Stimulated activated CD8-positive, alpha-beta memory T cell treated with anti-CD3 and anti-CD28 coated beads, Interleukin-7, amount 100 ng/mL, for 4 hours (primary cell): ENCODE data around the gene ITGB8.

ENCODE experiments used
- DNase-seq, 2 donors: peaks; one replicate each; pipeline ENCODE4 v3.0.0-alpha.2; 2020; ENCODE audit warnings: low read depth in 2 of 2

The ITGB8 gene

DNA sequence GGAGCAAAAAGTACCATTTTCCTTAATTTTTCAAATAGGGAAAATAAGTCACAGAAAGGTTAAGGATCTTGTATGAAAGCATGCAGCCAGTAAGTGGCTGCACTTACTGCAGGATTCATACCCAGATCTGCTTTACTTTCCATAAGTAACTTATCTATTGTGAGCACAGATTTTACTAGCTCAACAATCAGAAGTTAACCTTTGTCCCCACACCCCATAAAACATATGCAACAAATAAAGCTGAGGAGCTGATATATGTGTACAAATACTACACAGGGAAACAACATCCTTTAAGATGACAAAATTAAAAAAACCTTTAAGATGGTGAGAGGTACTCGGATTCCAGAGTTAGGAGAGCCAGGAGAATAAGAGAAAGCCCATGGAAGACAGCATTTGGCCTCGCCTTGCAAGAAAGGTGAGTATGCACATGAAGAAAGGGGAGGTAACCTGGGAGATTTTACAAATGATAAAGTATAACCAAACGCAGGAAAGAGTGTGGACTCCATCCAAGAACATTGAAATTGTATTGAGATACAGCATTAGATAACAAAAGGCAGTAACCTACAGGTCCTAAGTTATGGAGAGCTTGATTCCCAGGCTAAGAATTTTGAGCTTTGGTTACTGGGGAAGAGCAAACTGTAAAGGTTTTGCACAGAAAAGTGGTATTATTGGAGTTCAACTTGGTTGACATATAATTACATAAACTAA lies 87.1 kb downstream of the ITGB8 start:
- no peak for DNase-seq

DNA sequence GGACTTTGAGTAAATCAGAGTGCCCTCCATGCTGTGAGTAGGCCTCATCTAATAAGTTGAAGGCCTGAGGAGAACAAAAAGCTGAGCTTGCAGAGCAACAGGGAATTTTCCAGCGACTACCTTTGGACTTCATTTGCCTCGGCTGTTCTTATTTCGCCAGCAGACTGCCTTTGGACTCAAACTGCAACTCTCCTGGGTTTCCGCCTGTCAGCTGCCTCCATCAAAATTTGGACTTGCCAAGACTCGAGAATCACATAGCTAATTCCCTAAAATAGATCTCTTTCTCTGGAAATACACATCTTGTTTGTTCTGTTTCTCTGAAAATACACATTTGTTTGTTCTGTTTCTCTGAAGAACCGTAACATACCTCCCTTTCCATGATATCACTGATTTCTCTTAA lies 93.8 kb downstream of the ITGB8 start:
- DNase-seq = no peak

DNA sequence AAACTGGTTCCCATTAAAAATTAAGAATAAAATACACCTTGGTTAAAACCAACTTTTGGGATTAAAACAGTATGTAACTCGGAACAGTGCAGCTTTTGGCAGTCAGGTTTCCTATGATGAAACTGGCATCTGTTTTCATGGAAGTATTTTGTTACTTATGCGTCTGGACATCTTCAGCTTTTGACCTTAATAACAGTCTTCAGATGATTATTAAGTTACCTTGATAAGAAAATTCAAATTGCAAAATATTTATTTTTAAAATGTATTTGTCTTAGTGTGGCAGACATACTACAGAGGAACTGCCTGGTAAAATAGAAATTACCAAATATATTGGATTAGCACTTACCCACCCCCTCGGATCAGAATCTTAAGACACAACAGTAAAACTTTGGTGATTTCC lies 100.0 kb downstream of the ITGB8 start:
- no peak for DNase-seq

DNA sequence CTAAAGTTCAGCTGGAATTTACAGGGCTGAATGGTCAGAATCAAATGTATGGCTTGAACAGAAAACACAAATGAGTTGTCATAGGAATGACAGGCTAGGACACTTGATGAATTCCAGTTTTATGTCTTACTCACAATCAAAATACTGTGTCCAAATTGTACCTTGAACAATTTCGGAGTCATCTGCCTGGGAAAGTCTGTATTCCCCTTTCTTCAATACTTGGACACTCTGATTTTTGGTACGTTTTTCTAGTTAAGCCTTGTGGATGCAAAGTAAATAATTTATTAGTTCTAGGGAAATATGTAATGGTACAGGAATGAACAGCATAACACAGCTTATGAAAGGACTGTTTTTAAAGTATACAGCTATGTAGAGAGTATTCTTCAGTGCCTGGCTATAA lies 100.4 kb downstream of the ITGB8 start:
- DNase-seq = no peak

DNA sequence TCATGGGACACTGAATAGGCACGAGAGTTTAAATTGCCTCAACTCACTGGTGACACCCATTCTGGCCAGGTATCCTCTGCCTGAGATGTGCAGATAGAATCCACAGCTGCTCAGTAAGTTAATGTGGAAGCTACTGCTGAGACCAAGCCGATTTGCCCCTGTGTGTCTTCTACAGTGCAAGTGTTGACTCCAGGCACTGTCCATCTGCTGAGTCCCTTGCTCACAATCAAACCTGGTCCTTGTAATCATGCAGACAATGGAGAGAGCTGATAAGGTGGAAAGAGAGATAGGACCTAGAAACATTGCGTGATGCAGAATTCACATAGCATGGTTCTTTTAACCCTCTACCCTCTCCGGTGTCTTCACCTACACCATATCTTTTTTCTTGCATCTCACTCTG lies 101.4 kb downstream of the ITGB8 start:
- no peak for DNase-seq

DNA sequence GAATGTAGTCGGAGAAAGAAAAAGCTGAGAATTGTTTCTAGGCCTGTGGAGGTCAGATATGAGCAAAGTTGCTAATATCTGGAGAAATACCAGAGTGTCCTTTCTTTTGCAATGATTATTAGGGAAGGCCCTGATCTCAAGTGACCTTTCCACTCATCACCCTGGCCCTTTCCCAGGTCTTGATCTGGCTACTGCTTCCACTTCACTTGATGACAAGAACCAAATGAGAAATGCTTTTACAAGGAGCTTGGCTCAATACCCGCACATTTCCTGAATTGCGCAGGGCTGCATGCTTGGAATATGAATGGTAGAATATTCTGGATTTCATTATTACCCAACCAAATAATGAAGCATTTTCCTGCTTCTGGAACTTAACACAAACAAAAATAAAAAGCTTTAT lies 104.6 kb downstream of the ITGB8 start:
- DNase-seq = no peak

DNA sequence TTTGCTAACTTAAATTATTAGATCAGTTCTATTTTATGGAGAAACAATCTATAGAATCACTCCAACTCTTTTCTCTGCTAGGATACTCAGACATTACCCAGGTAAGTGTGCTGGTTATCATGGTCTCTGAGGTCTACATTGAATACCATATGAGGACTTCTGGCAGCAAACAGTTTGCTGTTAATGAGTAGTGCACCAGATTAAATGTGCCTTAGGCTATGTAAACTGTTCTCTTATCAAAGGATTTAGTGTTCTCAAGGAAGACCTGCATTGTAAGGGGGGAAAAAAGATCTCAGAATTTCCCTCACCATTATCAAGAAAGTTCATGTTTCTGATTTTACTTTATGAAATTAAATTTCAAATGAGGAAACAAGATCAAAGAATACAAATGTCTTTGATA lies 107.5 kb downstream of the ITGB8 start:
- DNase-seq = no peak

DNA sequence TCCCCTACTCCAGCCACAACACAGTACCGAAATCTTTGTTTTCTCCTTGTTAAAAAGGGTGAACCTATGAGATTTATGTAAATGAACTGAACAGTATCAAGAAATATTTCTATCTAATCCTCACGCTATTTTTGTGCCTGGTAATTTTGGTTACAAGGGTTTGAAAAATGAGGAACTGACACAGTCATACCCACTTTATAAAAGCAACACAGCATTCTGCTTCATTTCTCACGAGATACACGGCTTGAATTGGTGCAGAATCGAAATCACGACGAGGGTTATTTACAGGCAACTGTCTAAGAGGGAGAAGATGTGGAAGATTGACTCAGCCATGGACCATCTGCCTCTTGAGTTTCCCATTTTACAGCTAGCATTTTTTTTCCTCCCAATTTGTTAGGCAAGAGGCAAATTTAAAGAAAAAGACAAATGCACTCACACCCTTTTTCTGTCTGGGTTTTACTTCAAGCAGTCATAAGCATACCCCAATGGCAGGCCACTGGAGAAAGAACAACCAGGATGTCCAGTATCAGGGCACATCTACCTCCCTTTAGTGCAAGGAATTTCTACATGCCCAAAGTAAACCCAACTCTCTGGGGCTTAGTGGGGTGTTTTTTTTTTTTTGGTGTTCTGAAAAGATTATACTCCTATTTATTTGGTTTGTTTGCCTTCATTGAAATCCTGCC lies 108.1 kb downstream of the ITGB8 start:
- no peak for DNase-seq

DNA sequence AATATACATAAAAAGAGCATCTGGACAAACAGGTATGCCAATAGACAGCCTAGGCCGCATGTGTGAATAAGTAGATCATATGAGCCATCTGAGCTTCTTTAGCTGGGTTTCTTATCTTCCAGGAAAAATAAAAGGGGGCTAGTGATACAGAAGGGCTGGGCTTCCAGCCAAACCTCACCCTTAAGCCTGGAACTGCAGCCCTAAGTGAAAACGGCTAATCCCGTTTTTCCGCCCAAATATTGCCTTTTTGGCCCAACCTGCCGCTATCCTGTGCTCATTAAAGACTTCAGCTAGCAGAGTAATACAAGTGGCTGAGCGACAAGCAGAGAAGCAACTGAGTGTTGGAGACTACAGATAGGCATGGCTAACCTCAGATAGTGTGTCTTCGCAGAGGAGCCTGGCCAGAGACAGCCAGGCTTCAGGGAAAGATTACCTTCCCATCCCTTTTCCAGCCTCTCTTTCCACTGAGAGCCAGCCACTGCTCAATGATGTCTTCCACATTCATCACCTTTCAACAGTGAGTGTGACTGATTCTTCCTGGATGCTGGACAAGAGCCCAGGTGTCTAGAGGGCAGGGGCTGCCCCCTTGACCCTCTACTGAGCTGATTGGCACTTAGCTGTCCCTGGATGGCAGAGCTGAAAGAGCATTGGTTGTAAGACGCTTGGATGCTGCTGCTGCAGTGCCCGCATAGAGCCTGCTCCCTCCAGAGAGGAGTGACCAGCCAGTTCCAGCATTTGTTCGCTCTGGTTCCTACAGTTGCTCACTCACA lies 108.9 kb downstream of the ITGB8 start:
- no peak for DNase-seq

DNA sequence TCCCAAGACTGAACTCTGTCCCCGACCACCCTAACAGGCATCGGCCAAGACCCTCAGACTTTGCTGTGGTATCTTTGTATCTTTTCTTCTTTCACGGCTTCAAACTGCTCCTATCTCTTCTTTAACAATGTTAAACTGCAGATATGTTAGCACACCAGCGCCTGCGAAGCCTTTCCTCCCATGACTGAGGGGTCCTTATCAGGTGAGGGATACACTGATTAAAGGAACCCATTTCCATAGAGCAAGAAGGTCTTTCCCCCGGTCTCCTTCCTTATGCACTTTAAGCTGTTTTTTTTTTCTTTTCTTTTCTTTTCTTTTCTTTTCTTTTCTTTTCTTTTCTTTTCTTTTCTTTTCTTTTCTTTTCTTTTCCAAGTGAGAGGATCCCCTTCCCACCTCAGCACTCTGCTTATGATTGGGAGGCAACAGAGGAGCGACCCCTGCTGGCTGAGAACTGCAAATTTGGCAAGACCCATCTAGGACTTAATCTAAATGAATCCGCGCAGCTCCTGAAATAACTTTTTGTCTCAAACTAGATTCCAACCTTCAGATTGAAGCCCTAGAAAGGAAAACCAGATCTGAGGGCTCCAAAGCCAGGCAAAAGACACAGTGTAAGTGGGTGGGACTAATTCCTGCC lies 109.9 kb downstream of the ITGB8 start:
- DNase-seq = no peak

DNA sequence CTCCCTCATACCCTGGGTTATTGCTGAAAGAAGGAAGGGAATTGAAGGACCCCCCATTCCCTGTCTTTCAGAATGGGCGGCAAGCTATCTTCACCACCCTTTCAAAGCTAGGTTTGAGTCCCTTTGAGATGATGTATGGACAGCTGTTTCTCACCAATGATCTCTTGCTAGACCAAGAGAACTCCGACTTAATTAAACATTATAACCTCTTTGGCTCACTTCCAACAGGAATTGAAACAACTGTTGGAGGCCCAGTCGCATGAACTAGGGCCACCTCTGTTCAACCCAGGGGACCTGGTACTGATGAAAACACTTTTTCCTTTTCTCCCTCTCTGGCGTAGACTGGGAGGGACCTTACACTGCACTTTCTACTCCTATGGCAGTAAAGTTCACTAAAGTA lies 110.6 kb downstream of the ITGB8 start:
- DNase-seq = no peak

DNA sequence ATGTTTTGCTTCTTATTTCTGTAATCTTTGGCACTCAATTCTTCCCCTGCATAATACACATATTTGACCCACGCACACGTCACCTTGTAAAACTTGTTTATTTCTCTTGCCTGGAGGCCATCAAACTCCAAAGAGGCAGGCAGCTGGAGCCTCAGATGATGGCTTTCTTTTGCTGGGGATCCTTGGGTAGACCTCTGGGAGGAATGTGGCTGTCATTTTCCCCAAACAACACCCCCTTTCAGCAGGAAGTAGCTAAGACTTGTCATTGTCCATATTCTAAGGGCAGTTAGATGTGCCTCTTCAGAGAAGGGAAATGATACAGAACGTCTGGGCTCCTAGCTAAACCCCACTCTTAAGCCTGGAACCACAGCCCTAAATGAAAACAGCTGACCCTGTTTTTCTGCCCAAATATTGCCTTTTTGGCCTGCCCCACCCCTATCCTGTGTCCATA lies 111.3 kb downstream of the ITGB8 start:
- DNase-seq = no peak

DNA sequence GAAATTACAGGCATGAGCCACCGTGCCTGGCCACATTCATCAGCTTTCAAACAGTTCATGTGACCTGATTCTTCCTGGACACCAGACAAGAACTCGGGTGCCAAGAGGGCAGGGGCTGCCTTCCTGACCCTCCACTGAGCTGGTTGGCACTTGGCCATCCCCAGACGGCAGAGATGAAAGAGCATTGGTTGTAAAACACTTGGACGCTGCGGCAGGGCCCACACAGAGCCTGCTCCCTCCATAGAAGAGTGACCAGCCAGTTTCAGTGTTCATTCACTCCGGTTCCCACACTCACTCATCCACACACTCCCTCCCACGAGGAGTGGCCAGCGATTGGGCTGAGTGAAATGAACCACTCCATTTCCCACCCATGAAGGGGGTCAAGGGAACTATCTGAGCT lies 112.3 kb downstream of the ITGB8 start:
- no peak for DNase-seq

DNA sequence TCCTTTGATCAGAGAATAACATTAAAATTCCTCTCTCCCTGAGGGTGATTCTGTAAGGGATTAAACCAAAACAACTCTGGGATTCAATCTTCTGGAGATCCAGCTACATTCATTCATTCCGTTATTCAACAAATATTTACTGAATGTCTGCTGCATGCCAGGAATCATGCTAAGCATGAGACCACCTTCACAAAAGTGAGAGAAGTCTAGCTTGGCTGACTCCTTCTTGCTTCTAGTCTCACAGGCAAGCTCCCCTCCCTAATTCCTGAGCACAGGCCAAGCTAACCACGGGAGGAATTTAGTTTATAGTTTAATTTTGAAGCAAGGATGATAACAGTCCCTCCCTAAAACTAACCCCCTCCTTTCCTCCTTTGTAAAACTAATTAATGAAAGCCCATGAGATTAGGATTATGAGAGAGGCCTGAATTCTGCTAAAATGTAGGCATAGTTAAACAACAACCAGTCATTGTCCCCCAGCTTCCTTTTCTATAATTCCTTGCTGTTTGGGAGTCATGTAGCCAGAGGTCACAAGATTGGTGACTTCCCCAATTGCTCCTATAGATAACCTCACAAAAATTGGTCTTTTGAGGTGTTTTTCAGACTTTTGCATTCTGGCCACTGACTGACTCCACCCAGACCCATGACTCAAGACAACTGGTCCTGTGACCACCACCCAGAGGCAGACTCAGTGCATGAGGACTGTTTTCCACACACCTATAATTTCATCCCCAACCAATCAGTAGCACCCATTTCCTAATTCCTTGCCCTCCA lies 113.5 kb downstream of the ITGB8 start:
- no peak for DNase-seq

DNA sequence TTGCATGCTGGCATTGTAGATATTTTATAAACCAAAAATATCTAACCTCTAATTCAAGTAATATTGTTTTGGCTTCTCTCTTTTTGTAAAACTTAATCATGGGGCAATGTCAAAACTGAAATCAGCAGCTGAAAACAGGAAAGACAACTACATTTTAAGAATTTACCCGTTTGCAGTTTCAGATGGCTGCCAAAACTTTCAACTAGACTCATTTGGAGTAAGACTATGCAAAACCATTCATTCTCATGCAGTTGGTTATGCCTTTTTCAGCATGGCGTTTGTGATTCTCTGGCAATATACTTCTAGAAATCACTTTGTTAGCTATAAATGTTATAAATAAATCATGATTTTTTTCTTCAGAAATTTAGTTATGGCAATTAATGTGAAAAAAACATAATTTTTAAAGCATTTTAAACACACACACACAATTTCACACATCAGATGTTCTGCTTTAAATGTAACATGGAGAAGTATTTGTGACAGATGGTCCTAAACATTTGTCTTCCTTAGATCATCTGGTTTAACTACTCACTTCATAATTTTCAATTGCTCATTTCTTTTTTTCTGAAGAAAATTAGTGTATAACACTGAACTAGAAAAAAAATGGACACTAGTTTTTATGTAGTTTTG lies 116.4 kb downstream of the ITGB8 start:
- no peak for DNase-seq

DNA sequence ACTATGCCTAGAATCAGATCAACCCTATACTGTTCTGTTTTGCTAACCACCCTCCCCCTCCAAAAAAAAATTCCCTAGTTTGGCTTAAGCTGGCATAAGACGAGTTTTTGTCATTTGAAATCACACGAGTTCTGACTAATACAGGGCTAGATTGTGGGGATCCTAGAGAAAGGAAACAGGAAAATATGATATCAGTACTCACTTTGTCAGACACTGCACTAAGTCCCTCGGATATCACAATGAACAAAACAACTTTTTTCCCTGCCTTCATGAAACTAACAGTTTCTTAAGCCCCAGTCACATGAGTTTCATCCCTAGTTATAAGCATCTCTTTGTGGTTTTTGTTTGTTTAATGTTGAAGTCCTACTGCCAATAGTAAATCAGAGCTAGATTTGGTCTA lies 118.5 kb downstream of the ITGB8 start:
- DNase-seq = no peak

DNA sequence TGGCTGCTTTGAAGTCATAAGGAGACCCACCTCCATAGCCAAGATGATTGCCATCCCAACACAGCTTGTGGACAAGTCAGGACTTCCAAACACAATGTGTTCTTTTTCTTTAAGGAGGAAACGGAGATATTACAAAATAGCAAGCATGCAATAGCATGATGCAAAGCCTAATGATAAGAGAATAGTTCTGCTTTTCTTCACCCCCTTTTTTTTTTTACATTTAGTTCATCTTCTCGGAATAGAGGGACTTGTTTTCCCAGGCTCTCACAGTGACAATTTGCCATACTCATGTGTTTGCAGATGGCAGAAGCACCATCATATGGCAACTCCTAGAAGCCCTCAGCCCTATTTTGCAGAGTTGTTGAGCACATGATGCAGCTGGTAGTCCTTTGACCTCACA lies 119.8 kb downstream of the ITGB8 start:
- no peak for DNase-seq

DNA sequence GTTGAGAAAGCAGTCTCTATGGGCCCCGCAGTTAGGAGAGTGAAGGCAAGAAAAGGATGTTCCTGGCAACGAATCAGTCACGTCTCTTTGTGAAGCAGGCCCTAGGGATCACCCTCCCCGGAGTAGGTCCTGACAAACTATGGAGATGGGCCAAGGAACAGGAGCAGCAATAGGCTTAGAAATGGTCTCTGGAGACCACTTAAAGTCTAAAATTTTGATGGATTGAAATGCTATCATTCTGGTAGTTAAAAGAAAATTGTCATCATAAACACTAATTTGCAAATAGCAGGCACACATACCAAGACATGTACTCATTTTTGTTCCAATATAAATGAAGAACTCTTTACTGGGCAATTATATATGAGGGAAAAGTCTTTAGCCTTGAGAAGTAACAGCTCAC lies 123.5 kb downstream of the ITGB8 start:
- DNase-seq = no peak

DNA sequence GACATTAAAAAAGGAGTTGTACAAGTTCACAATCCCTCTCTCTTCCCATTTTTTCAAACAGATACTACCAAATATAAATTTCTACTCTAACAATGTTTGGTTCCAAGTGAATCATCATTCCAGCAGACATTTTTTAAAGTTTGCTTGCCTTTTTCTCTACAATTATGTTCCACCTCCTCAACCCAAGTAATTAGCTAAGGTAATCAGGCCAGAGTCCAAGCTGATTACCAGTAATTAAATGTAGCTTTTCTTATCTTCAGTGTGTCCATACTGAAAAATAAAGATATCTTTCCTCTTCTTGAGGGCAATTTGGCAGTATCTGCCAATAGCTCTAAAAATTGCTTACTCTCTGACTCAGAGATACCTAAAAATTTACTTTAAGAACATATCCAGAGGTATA lies 126.0 kb downstream of the ITGB8 start:
- DNase-seq = no peak

DNA sequence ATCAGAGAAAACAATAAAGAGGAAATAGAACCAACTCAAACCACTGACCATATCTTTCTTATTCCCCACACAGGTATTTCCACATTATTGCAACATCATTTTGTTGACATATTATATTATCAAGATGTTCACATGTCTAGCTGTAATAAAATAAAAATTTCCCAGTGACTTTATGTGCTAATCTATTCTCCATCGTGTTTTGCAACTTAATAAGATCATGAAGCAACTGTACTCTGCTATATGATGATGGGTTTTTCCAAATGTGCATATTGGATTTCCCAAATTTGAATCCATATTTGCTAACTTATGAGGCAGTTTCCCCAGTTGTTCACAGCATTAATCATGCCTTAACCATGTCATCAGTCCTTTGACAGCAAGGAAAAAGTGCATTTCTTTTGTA lies 127.8 kb downstream of the ITGB8 start:
- DNase-seq = no peak

DNA sequence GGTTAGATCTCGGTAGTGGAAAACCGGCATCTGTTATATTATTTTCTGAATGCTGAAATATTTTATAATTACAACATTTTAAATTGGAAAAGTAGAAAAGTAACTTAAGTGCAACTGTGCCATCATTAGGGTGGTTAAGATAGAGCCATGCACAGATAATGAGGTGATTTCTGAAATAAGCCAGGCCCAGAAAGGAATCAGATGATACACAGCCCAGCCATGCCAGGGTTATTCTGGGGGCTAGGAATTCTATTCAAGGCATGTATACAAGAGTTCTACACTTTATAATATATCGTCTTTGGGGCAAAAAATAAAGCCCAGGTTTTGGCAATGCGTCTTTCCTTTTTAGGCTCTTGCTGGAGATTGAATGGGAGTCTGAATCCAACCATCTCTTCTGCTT lies 128.7 kb downstream of the ITGB8 start:
- DNase-seq = no peak
